GM21825 (cell line): ENCODE results near the gene ICAM3.
A peak's percentile ranks its signal among the peaks of the same experiment; 100 is the strongest.
"Not testable (repeated sequence)": the region's sequence is repeated elsewhere in the genome, so short reads cannot be mapped to it uniquely, and the experiment has no call there.

Experiments
- ATAC-seq: cut with Tn5 transposase; IDR thresholded peaks from one replicate; pipeline ENCODE4 v1.9.1; 2021; ENCODE audit warnings: mild to moderate bottlenecking, moderate library complexity; ENCODE audit not compliant: unreplicated experiment

Gene ICAM3

GRCh38 chr19:10339380-10339960, at the start of gene ICAM3:
ICAM3 (minus strand) TSS chr19:10339624; CDS start chr19:10339614, 10 bp downstream.
- peak; percentile 56 for ATAC-seq

- ATAC-seq, result no peak
Measured at GRCh38 chr19:10388957-10389356, 49.5 kb upstream of the ICAM3 start.

GRCh38 chr19:10384580-10384979, 45.2 kb upstream of the ICAM3 start:
- ATAC-seq, result no peak

GRCh38 chr19:10383223-10383499, 43.7 kb upstream of the ICAM3 start:
- ATAC-seq, result not testable (repeated sequence)

- ATAC-seq, result peak; percentile 93
Measured at GRCh38 chr19:10380313-10381102, 41.1 kb upstream of the ICAM3 start, which contains the start of gene TYK2. TYK2 (minus strand) TSS chr19:10380572; CDS start chr19:10378406, 2,166 bp downstream.

- no peak for ATAC-seq
Measured at GRCh38 chr19:10379880-10380312, 40.5 kb upstream of the ICAM3 start.

- no peak for ATAC-seq
Measured at GRCh38 chr19:10378124-10378523, 38.7 kb upstream of the ICAM3 start.

- not testable (repeated sequence) for ATAC-seq
Measured at GRCh38 chr19:10377140-10377640, 37.8 kb upstream of the ICAM3 start.

GRCh38 chr19:10374931-10375330, 35.5 kb upstream of the ICAM3 start:
- ATAC-seq, result no peak

GRCh38 chr19:10372690-10373089, 33.3 kb upstream of the ICAM3 start:
- ATAC-seq, result no peak

- ATAC-seq, result no peak
Measured at GRCh38 chr19:10368101-10368803, 28.8 kb upstream of the ICAM3 start.

GRCh38 chr19:10366950-10367512, 27.6 kb upstream of the ICAM3 start:
- ATAC-seq, result not testable (repeated sequence)

- ATAC-seq, result no peak
Measured at GRCh38 chr19:10365518-10365917, 26.1 kb upstream of the ICAM3 start.

- no peak for ATAC-seq
Measured at GRCh38 chr19:10364644-10365043, 25.2 kb upstream of the ICAM3 start.

GRCh38 chr19:10363789-10364281, 24.4 kb upstream of the ICAM3 start:
- no peak for ATAC-seq

GRCh38 chr19:10362259-10362658, 22.8 kb upstream of the ICAM3 start:
- no peak for ATAC-seq

- ATAC-seq, result no peak
Measured at GRCh38 chr19:10361569-10362011, 22.2 kb upstream of the ICAM3 start.

- no peak for ATAC-seq
Measured at GRCh38 chr19:10356431-10356830, 17.0 kb upstream of the ICAM3 start.

GRCh38 chr19:10353793-10354391, 14.5 kb upstream of the ICAM3 start:
- no peak for ATAC-seq

GRCh38 chr19:10352764-10353671, 13.6 kb upstream of the ICAM3 start:
- no peak for ATAC-seq
